K562 (cell line): Measurements from ENCODE around the gene RNF13. TPM values are rescaled to one million over a fixed set of nuclear protein-coding genes. Genes with fewer than 3 reads are reported as not detected.

Source experiments
- BACH1 ChIP-seq: fragments of 200-800 bp; sonication (Bioruptor generic); IDR thresholded peaks from 2 replicates; pipeline ENCODE4 v1.6.1; 2016; ENCODE audit warnings: missing genetic modification characterization, missing compliant biosample characterization
- BHLHE40 ChIP-seq: IDR thresholded peaks from 2 replicates; pipeline ENCODE4 v1.6.1; 2011; ENCODE audit warnings: low read length, improper control_type of control experiment
- CEBPG ChIP-seq, 3 experiments: fragments of 200-800 bp in 1 of 3; sonication (Bioruptor generic) in 1 of 3; sonication (generic) in 1 of 3; formaldehyde crosslinking in 1 of 3; IDR thresholded peaks in 2 of 3; conservative IDR thresholded peaks in 1 of 3; 2 replicates each; pipeline versions ENCODE4 v1.6.1 to v1.8.0; 2016 to 2022; ENCODE audit warnings: missing compliant biosample characterization in 2 of 3, missing genetic modification characterization in 2 of 3, mild to moderate bottlenecking in 1 of 3, missing genetic modification reagents in 1 of 3
- HDAC2 ChIP-seq: fragments of 450-650 bp; IDR thresholded peaks from 2 replicates; pipeline ENCODE4 v1.6.1; 2016; ENCODE audit warnings: mild to moderate bottlenecking
- HDAC6 ChIP-seq: IDR thresholded peaks from 2 replicates; pipeline ENCODE4 v1.6.1; 2012; ENCODE audit warnings: low read depth, mild to moderate bottlenecking, control low read depth, inconsistent platforms, low read length, moderate library complexity
- HIVEP1 ChIP-seq: fragments of 250-450 bp; sonication (Bioruptor Pico); IDR thresholded peaks from 2 replicates; pipeline ENCODE4 v1.4.0; 2020; ENCODE audit warnings: mild to moderate bottlenecking
- HMG20B ChIP-seq: fragments of 250-450 bp; sonication (Bioruptor Pico); IDR thresholded peaks from 2 replicates; pipeline ENCODE4 v1.5.0; 2021; ENCODE audit warnings: mild to moderate bottlenecking
- KDM4B ChIP-seq, 2 experiments: fragments of 450-650 bp in 1 of 2; sonication (generic) in 1 of 2; IDR thresholded peaks; 2 replicates each; pipeline ENCODE4 v1.6.1; 2016 to 2017; ENCODE audit warnings: borderline replicate concordance in 2 of 2, antibody characterized with exemption in 1 of 2, low read depth in 1 of 2, mild to moderate bottlenecking in 1 of 2
- LCOR ChIP-seq: sonication (generic); formaldehyde crosslinking; IDR thresholded peaks from 2 replicates; pipeline ENCODE4 v1.8.0; 2022; ENCODE audit warnings: mild to moderate bottlenecking, missing genetic modification reagents
- MEF2A ChIP-seq: IDR thresholded peaks from 2 replicates; pipeline ENCODE4 v1.6.1; 2011; ENCODE audit warnings: low read depth, mild to moderate bottlenecking, low read length, moderate library complexity; ENCODE audit not compliant: control insufficient read depth
- MIER1 ChIP-seq: fragments of 450-650 bp; IDR thresholded peaks from 2 replicates; pipeline ENCODE4 v1.6.1; 2016; ENCODE audit warnings: antibody characterized with exemption, mild to moderate bottlenecking, low read depth
- MXI1 ChIP-seq: IDR thresholded peaks from 2 replicates; pipeline ENCODE4 v1.6.1; 2011; ENCODE audit warnings: low read depth, mild to moderate bottlenecking, improper control_type of control experiment, low read length
- NCOR1 ChIP-seq: fragments of 450-650 bp; IDR thresholded peaks from 2 replicates; pipeline ENCODE4 v1.6.1; 2016; ENCODE audit warnings: mild to moderate bottlenecking, moderate library complexity
- RAD21 ChIP-seq, 2 experiments: fragments of 250-450 bp in 1 of 2; fragments of 450-650 bp in 1 of 2; sonication (Bioruptor Pico) in 1 of 2; formaldehyde crosslinking in 1 of 2; IDR thresholded peaks in 1 of 2; conservative IDR thresholded peaks in 1 of 2; 2 replicates each; pipeline versions ENCODE4 v1.4.0 to v1.8.0; 2020 to 2022; ENCODE audit warnings: mild to moderate bottlenecking in 2 of 2, moderate library complexity in 1 of 2
- RAD51 ChIP-seq: fragments of 450-650 bp; IDR thresholded peaks from 2 replicates; pipeline ENCODE4 v1.7.1; 2016; ENCODE audit warnings: low read depth, mild to moderate bottlenecking, borderline replicate concordance
- RUNX1 ChIP-seq: sonication (generic); IDR thresholded peaks from 2 replicates; pipeline ENCODE4 v1.6.1; 2016; ENCODE audit warnings: antibody characterized with exemption, low read depth
- SREBF2 ChIP-seq: sonication (generic); formaldehyde crosslinking; IDR thresholded peaks from 2 replicates; pipeline ENCODE4 v1.4.0; 2020; ENCODE audit warnings: mild to moderate bottlenecking, missing genetic modification reagents
- ZNF121 ChIP-seq: sonication (generic); formaldehyde crosslinking; conservative IDR thresholded peaks from 2 replicates; pipeline ENCODE4 v1.8.0; 2022; ENCODE audit warnings: missing genetic modification reagents
- ZNF224 ChIP-seq: sonication (generic); formaldehyde crosslinking; IDR thresholded peaks from 2 replicates; pipeline ENCODE4 v1.8.0; 2022; ENCODE audit warnings: mild to moderate bottlenecking, missing genetic modification reagents
- polyA plus RNA-seq, 8 experiments: library from polyadenylated mRNA; depleted of rRNA in 4 of 8; stranded (reverse) in 5 of 8; unstranded in 3 of 8; fragments of >200 nt; fragmentation: Nextera tagmentation in 2 of 8; fragmentation: Illumina TruSeq in 1 of 8; extraction: Ambion mirVana in 2 of 8; extraction: Trizol in 1 of 8; gene quantifications; 2 replicates each; pipeline versions ENCODE4 v1.2.1 to v1.2.3, GENCODE V29; 2011 to 2014; ENCODE audit warnings: inconsistent platforms in 1 of 8, missing spikeins in 1 of 8
- total RNA-seq, 7 experiments: library from RNA; depleted of rRNA in 6 of 7; stranded (reverse); fragments of >200 nt in 6 of 7; fragmentation: Illumina TruSeq in 2 of 7; extraction: Trizol in 2 of 7; gene quantifications; 2 replicates each; pipeline versions ENCODE4 v1.2.1 to v1.2.3, GENCODE V29; 2011 to 2021; ENCODE audit warnings: low replicate concordance in 1 of 7
- TF ChIP-seq, protein P1 (sequence below): sonication (generic); formaldehyde crosslinking; IDR thresholded peaks from 2 replicates; pipeline ENCODE4 v1.8.0; 2022; ENCODE audit warnings: missing genetic modification reagents, mild to moderate bottlenecking, borderline replicate concordance
- TF ChIP-seq, protein P2 (sequence below): fragments of 450-650 bp; formaldehyde crosslinking; IDR thresholded peaks from 2 replicates; pipeline ENCODE4 v1.4.0; 2020; ENCODE audit warnings: mild to moderate bottlenecking, moderate library complexity
- TF ChIP-seq, protein P3 (sequence below), 2 experiments: fragments of 450-650 bp; IDR thresholded peaks; 2 replicates each; pipeline ENCODE4 v1.6.1; 2018; ENCODE audit warnings: mild to moderate bottlenecking in 2 of 2, low read depth in 1 of 2; ENCODE audit not compliant: partially characterized antibody in 2 of 2

Gene RNF13
- total and polyA plus RNA-seq, 9 of the 15 experiments (the other 6 are each of a cell fraction or from before 2014, with no cell fraction given): 12.7 to 35.8 (median 18.9) TPM

DNA sequence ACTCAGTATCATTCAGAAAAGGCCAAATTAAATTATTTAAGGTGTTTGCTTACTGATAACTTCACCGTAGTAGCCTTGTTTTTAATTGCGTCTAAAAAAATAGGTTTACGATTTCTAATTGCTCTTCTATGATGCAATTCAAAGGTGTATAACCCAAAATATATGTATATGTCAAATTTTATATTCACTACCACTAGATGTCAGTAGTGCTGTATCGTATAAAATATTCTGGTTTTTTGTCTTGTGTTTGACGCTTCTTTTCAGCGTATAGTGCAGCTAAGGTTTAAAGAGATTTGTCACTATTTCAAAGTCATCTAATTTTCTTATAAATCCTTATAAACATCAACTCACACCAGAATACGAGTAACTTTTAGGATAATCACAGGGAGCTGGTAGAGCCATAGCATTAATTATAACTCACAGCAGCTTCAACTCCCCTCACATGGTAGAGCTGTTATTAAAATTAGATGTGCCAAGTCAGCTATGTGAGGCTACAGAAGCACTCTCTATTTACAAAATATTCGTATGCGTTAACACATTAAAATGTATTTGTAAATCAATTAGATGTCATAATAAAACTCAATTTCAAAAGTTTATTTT is 154.2 kb downstream of the RNF13 start (continued):
- TF ChIP-seq KDM4B (IDR thresholded peaks at IDR 0.05; ENCODE audit: borderline replicate concordance in 2 of 2, low read depth in 1 of 2) (no peak), HDAC6 (no peak), RUNX1 (no peak), BACH1 (tag) (no peak), CEBPG (CRISPR knock-in tag; IDR thresholded peaks at IDR 0.05) (no peak), CEBPG (tag; conservative IDR thresholded peaks at IDR 0.05 in 1 of 2, IDR thresholded peaks at IDR 0.05 in 1 of 2) (peak; percentile 86 to 90), LCOR (CRISPR knock-in tag) (no peak), RAD21 (CRISPR knock-in tag; conservative IDR thresholded peaks at IDR 0.05 in 1 of 2, IDR thresholded peaks at IDR 0.05 in 1 of 2) (peak; percentile 67 to 79), HIVEP1 (CRISPR knock-in tag) (no peak), ZNF121 (CRISPR knock-in tag) (no peak), ZNF224 (CRISPR knock-in tag) (no peak), MXI1 (no peak), SREBF2 (no peak), MEF2A (no peak), RAD51 (no peak), MIER1 (no peak), HDAC2 (no peak), BHLHE40 (no peak), HMG20B (CRISPR knock-in tag) (no peak), NCOR1 (no peak)
- TF ChIP-seq, protein P1, sequence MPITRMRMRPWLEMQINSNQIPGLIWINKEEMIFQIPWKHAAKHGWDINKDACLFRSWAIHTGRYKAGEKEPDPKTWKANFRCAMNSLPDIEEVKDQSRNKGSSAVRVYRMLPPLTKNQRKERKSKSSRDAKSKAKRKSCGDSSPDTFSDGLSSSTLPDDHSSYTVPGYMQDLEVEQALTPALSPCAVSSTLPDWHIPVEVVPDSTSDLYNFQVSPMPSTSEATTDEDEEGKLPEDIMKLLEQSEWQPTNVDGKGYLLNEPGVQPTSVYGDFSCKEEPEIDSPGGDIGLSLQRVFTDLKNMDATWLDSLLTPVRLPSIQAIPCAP: no peak
- TF ChIP-seq, protein P2, sequence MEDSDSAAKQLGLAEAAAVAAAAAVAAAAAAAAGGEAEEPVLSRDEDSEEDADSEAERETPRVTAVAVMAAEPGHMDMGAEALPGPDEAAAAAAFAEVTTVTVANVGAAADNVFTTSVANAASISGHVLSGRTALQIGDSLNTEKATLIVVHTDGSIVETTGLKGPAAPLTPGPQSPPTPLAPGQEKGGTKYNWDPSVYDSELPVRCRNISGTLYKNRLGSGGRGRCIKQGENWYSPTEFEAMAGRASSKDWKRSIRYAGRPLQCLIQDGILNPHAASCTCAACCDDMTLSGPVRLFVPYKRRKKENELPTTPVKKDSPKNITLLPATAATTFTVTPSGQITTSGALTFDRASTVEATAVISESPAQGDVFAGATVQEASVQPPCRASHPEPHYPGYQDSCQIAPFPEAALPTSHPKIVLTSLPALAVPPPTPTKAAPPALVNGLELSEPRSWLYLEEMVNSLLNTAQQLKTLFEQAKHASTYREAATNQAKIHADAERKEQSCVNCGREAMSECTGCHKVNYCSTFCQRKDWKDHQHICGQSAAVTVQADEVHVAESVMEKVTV (CRISPR knock-in tag): peak; percentile 67
- TF ChIP-seq, protein P3, sequence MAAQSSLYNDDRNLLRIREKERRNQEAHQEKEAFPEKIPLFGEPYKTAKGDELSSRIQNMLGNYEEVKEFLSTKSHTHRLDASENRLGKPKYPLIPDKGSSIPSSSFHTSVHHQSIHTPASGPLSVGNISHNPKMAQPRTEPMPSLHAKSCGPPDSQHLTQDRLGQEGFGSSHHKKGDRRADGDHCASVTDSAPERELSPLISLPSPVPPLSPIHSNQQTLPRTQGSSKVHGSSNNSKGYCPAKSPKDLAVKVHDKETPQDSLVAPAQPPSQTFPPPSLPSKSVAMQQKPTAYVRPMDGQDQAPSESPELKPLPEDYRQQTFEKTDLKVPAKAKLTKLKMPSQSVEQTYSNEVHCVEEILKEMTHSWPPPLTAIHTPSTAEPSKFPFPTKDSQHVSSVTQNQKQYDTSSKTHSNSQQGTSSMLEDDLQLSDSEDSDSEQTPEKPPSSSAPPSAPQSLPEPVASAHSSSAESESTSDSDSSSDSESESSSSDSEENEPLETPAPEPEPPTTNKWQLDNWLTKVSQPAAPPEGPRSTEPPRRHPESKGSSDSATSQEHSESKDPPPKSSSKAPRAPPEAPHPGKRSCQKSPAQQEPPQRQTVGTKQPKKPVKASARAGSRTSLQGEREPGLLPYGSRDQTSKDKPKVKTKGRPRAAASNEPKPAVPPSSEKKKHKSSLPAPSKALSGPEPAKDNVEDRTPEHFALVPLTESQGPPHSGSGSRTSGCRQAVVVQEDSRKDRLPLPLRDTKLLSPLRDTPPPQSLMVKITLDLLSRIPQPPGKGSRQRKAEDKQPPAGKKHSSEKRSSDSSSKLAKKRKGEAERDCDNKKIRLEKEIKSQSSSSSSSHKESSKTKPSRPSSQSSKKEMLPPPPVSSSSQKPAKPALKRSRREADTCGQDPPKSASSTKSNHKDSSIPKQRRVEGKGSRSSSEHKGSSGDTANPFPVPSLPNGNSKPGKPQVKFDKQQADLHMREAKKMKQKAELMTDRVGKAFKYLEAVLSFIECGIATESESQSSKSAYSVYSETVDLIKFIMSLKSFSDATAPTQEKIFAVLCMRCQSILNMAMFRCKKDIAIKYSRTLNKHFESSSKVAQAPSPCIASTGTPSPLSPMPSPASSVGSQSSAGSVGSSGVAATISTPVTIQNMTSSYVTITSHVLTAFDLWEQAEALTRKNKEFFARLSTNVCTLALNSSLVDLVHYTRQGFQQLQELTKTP (IDR thresholded peaks at IDR 0.05; ENCODE audit: low read depth in 1 of 2, partially characterized antibody in 2 of 2): no peak
